H4 (cell line): ENCODE results near the gene UBE3D. TPM values are rescaled to one million over a fixed set of nuclear protein-coding genes. Genes with fewer than 3 reads are reported as not detected.
"Not testable (repeated sequence)": the region's sequence is repeated elsewhere in the genome, so short reads cannot be mapped to it uniquely, and the experiment has no call there.

Source experiments
- DNase-seq: peaks from one replicate; pipeline ENCODE4 v3.0.0-alpha.2; 2015; ENCODE audit warnings: low spot score
- total RNA-seq: library from RNA; depleted of rRNA; stranded (reverse); fragments of >200 nt; shearing (Covaris generic); gene quantifications from 2 replicates; pipeline ENCODE4 v1.2.3, GENCODE V29; 2014

Gene UBE3D
- total RNA-seq, 1 experiment from 2014 or later = 4.2 TPM

DNA sequence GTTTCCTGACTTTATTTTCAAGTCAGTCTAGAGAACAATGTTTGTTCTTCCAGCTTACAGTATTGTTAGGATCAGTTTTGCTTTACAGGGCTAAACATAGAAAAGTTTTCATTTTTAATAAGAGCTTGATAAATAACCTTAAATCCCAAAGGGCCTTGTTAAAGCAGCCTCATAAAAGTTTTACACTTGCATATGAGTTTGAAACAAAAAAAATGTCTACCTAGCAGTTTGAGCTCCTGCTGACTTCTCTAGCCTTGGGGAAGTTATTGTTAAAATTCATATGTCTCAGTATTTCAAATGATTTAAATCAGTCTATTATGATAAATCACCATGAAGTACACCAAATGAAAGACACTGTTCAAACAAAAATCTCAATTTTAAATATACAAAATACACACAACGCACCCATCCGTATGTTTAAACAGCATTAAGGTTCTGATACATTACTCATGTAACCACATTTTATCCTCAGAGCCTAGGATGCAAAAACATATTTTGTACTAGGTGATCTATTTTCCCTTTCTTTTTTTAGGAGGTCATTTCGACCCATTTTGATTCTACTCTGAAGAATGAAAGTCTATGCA lies 87.2 kb downstream of the UBE3D start:
- no peak for DNase-seq

DNA sequence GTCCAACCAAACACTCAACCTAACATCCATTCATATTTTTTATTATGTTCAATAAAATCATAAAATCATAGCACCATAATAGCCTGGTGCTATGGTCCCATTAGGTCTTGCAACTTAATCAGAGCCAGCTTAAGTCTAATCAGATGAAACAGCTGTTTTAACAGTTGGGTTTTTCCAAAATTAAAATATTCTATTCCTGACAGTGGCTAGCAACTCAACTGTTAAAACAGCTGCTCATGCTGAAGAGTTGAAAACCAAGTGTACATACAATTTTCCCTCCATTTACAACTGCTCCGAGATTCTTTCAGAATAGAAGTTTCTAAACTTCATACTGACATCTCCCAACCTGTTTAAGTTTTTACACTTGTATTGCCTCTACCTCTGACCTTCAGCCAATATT lies 89.5 kb downstream of the UBE3D start:
- DNase-seq = no peak

DNA sequence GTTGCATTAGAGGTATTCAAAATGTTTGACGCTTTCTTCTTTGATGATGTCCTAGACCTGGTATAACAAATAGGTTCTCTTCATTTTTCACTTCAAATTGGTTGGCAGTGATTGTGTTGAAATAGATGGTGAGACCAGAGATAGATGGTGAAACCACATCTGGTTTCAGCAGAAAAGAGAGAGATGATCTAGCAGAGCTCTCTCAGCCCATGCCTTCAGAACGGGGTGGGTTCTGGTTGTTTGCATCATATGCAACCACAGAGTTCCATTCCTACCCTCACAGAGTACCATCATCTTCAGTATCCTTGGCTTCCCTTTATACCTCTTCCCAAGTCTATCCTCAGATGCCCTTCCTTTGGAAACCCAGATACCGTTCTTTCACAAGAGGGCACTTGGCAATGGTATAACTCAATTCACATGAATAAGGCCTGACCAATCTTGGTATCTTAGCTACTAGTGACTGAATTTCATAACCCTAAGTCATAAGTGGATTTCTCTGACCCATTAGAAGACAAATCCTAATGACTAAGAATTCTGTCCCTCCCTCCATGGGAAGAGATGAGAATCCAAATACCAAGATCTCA lies 93.7 kb downstream of the UBE3D start:
- no peak for DNase-seq

- no peak for DNase-seq
These were observed 94.8 kb downstream of the UBE3D start for GRCh38 chr6:82970839-82971238.

DNA sequence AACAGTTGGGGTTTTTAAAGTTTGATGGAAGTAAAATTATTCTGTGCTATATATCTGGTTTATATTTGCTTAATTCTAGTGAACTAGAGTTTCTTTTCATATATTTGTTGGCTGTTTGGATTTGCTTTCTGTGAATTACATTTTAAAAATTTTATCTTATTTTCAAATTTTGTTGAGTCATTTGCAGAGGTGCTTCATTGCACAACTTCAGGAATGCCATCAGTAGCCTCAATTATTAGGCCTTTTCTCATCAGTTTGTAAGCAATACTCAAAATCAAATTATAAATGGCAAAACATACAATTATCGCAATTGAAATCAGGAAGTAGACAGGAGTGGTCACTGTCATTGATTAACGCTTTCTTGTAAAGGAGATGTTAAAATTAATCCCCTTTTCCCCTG lies 96.9 kb downstream of the UBE3D start:
- DNase-seq = no peak

DNA sequence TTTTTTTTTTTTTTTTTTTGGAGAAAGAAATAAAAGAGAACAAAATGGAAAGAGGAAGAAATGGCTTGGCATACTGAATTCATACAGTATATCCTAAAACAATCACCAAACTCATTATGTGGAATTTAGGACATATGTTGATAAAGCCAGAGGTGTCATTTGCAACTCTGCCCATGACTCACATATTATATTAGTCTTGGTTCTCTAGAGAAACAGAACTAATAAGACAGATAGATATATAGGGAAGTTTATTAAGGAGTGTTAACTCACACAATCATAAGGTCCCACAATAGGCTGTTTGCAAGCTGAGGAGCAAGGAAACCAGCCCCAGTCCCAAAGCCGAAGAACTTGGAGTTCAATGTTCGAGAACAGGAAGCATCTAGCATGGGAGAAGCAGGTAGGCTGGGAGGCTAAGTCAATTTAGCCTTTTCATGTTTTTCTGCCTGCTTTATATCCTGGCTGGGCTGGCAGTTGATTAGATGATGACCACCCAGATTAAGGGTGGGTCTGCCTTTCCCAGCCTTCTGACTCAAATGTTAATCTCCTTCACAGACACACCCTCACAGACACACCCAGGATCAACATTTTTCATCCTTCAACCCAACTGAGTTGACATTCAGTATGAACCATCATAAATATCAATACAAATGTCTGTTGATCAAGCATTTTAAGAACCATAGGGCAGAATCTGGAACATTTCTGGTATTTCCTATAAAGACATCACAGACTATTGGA lies 102.3 kb downstream of the UBE3D start:
- no peak for DNase-seq

DNA sequence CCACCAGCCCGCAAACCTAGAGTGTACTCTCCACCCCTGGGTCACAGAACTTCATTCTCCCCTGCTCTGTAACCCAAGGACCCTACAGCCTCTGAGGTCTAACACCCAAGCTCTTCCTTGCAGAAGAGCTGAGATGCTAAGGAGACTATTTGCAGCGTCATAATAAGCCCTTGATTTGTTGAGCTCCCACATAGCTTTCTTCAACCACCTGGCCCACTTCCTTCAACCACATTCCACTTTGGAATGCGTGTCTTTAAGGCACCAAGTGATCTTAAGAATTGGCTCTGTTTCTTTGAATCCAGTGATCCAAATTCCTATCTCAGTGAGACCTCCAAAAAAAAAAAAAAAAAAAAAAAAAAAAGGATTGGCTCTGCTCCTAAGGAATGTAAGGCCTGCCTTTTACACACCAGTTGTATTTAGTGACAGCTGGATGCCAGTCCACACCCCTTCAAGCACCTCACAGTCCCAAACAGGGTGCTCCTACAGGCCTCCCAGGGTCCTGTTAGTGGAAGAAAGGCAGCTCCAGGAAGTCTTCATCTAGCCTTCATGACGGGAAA lies 106.2 kb downstream of the UBE3D start:
- peak; percentile 55 for DNase-seq

GRCh38 chr6:82958551-82958950 lies 107.1 kb downstream of the UBE3D start:
- DNase-seq = no peak

DNA sequence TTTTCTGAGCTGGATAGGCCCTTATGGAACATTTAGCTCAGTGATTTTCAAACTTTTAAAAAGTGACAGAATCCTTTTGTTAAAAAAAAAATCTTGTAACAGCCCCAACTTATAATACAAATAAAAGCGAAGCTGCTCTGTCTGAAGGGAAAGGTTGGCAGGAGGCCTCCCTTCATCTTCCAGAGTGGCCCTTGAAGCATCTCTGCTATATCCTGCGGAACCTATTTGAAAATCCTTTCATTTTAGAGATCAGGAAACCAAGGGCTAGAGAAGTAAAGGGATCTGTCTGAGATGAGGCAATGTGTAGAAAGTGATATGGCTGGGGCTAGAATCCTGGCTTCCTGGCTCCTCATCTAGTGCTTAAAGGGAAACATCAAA lies 107.8 kb downstream of the UBE3D start:
- no peak for DNase-seq

- no peak for DNase-seq
These were observed 108.3 kb downstream of the UBE3D start for GRCh38 chr6:82957171-82957867.

DNA sequence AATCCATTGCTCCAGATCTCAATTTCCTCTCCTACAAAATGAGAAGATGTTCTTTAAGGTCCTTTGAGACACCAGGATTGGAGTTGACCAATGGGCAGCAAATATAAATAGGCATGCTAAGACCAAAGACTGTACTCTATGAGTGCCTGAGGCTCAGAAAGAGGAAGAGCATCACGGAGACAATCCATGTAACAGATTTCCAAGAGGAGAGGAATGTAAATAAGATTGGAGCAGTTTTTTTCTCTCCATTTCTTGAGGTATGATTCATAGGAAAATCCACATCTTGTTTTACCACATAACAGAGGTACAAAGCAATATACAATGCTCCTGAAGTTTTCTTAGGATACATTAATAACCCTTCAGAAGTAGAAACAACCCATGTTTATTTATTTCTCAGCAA lies 109.8 kb downstream of the UBE3D start:
- peak; percentile 16 for DNase-seq

- DNase-seq = no peak
These were observed 110.6 kb downstream of the UBE3D start for GRCh38 chr6:82954937-82955577.

- no peak for DNase-seq
These were observed 111.3 kb downstream of the UBE3D start for GRCh38 chr6:82954356-82954755.

DNA sequence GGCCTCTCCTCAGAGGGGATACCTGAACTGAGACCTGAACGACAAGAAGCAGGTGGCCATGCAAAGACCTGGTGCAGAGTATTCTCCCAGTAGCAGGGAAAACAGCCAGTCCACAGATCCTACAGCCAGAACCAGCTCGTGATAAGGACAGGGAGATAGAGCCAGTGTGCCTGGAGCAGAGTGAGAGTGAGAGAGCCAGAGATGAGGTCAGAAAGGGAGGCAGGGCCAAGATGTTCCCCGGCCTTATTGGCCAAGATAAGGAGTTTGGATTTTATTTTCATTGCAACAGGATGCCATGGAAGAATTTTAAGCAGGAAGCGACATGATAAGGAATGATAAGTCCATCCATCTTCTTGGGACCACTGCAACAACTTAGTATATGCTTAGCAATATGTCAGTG lies 111.8 kb downstream of the UBE3D start:
- DNase-seq = no peak

DNA sequence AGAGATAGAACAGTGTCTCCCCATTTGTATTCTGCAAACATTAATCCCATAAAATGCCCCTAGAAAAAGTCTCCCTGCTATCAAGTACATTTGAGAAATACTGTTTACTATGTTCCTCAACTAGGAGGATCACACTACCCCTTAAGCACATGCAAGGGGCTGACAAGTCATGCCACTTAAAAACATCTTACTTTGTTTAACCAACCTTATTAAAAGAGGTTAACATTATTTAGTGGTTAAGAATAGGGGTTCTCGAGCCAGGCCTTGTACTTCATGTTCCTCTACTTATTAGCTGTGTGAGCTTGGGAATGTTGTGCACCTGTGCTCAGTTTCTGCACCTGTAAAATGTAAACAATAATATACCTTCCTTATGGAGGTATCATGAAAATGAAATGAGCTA lies 113.7 kb downstream of the UBE3D start:
- no peak for DNase-seq

- peak; percentile 11 for DNase-seq
These were observed 114.3 kb downstream of the UBE3D start for GRCh38 chr6:82951389-82951788.

GRCh38 chr6:82930915-82931314 lies 134.7 kb downstream of the UBE3D start:
- DNase-seq = not testable (repeated sequence)

- DNase-seq = no peak
These were observed 140.7 kb downstream of the UBE3D start for GRCh38 chr6:82924799-82925535.

- no peak for DNase-seq
These were observed 144.4 kb downstream of the UBE3D start for GRCh38 chr6:82921258-82921657.

- DNase-seq = no peak
These were observed 148.1 kb downstream of the UBE3D start for GRCh38 chr6:82917346-82918064.

GRCh38 chr6:82915666-82916065 lies 150.0 kb downstream of the UBE3D start:
- no peak for DNase-seq
